Kidney tubule cell (primary cell): Measurements from ENCODE around the gene MVK.

Source experiments
- DNase-seq: peaks from one replicate; pipeline ENCODE4 v3.0.0-alpha.2; 2018; ENCODE audit warnings: low spot score

The MVK gene

DNA sequence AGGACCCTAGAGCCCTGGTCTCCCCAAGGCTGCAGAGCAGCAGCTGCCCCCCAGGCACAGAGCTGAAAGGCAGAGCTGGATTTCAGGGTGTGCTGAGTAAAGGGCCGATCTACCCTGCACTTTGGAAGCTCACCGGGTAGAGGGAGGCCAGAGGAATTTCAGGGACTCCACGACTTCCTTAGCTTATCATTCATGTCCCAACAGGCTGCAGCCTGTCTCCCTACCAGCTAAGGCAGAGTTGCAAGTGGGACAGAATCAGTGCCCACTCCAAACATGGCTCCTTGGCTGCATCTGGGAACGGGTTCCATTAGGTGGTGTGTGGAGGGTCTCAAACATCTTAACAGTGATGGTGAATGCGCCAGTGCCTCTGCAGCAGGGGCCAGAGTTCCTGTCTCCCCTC, 27.8 kb upstream of the MVK start:
- DNase-seq, result no peak

DNA sequence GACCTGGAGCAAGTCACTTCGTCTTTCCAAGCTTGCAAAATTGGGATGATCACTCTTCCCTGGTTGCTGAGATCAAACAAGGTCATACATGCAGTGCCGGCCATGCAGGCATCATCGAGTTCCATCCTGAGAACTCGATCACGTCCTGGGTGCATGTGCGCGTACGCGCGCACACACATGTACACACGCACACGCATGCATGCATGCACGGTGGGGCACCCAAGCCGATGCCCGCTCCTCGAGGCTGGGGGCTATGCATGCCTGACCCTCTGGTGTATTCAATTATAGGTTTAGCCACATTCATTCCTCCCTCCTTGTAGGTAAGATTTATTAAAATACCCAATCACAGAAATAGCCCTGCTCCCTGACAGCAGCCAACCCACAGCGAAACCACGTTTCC, 26.3 kb upstream of the MVK start:
- DNase-seq, result no peak

DNA sequence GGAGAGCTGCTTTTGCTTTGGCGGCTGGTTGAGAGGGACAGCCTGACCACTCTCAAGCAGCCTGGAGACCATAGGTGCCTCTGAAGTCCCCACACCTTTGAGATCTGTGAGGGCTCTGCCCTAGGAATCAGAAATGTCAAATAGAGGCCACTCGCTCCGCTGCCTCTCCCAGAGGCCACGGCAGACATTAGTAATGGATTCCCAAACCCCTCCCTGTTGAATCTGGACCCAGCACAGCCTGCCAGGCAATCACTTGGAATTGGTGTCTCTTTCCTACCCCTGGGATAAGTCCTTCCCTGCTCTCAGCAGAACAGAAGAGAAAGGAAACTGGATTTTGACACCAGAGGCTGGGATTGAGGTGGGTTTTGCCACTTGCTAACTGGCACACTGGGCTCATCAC, 25.3 kb upstream of the MVK start:
- DNase-seq, result no peak

DNA sequence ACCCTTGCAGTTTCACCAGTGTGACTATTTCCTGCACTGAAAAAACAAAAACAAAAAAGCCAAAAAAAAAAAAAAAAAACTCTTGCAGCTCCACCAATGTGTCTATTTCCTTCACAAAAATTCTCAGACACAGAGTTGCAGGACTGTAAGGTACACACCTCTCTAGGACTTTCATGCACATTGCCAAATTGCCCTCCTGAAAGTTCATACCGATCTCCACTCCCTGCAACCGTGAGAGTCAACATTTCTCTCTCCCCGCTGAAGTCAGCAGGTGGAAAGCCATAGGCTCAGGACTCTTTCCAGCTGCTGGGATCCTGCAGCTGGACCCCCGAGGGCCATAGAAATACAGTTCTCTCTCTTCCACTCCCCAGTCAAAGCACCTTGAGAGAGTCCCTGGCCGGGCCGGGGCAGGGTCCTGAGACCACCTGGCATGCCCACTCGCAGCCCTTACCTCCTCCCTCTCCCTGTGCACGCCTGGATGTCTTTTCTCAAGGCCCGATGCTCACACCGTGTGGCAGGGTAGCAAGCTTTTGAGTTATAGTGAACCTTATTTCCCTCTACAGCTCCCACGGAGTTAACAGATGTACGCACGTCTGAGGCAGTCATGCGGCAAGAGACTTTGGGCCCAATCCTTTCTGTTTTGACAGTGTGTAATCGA, 23.9 kb upstream of the MVK start:
- DNase-seq, result no peak

DNA sequence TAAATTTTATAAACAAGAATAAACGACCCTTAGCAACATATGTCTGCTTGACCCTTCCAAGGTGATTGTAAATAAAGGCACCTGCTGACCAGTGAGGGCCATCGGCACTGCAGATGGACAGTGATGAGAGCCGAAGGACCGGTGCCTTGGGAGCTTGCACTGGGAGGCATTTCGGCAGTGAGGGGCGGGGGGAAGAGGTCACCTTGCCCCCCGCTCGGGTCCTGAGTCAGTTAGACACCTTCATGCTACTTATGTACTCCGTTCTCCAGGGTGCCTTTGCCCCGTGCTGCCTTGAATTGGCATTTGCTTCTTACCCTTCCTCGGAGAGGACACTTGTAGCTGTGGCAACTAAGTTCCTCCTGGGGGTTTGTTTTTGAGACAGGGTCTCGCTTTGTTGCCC, 23.3 kb upstream of the MVK start:
- DNase-seq, result no peak

DNA sequence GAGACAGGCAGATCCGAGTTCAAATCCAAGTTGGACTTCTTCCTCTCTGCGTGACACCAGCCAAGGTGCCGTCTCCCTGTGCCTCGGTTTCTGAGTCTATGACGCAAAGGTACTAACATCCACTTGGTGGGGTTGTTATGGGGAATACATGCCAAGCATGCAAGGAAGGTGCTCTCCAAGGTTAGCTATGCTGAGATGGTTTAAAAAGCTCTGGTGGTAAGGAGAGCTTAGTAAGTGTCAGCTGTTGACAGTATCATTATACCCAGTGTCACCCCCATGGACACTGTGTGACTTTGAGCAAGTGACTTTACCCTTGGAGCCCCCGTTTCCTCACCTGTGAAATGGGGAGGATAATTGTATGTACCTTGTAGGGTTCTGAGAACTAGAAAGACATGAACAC, 22.5 kb upstream of the MVK start:
- no peak for DNase-seq

DNA sequence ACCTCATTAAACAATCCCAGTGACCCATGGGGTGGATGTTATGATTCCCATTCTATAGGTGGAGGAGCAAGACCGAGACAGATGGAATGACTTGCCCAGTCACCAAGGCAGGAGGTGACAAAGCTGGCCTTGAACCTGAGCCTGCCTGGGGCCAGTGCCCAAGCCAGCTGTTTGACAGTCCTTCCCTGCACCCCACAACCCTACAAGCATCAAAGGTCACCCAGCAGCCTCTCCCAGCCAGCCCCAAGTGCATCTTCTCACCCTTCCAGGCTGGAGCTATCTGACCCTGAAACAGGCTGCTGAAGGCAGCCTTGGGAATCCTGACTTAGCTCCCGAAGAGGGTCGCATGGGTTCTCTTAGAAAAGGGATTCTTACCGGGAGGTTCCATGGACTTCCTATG, 20.6 kb upstream of the MVK start:
- DNase-seq, result no peak

DNA sequence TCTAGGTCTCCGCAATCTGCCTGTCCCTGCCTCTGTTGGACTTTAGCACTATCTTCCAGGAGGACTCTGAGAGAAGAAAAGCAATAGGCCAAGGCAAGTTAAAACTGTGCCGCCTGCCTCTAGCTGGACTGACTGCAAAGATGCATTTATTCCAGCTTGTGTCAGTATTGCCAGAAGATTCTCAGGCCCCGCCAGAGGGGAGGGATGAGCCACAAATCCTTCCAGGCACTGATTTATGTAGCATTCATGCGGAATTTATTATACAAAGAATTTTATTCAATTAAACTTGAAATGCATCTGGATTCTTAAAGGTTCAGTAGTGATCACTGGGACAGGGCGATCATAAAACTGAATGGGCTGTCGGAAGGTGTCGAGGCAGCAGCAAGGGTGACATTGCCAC, 20.1 kb upstream of the MVK start:
- DNase-seq, result no peak

DNA sequence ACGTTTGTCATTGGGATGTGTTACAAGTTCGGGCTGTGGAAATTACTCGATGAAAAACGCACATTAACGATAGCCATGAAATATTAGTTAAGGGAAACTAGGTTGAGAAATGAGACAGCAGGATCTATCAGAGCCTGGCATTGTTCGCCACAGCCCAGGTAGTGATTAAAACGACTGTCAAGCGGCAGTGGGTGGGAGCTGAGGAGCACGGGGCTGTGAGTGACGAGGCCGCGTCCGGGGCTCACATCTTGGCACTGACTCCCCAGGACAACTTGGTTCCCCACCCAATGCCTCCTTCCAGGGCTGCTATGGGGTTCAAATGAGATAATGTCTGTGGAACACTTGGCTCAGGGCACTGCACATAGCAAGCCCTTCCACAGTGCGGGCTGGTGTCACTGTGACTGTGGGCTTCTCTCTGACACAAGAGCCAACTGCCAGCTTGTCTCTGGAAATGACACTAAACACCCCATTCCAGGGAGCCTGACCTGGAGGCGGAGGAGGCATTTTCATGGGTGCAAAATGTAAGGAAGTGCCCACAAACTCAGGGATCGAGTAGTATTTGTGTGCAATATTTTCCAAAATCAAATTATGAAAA, 19.6 kb upstream of the MVK start:
- no peak for DNase-seq

DNA sequence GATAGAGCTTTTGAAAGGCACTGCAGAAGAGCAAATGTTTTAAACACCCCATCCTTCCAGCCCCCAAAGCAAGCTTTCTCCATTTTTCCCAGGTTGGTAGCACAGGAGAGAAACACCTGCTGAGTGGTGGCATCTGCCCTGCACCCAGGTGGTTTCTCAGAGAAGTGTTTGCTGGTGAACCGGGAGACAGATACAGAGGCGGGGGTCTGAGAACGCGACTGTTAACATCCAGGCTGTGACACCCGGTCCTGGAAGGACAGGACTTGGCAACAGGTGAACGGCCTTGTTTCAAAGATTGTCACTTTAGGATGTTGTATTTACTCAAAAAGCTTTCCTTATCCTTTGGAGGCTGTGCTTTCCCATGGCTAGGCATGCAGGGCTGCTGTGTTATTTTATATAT, 18.8 kb upstream of the MVK start:
- no peak for DNase-seq

DNA sequence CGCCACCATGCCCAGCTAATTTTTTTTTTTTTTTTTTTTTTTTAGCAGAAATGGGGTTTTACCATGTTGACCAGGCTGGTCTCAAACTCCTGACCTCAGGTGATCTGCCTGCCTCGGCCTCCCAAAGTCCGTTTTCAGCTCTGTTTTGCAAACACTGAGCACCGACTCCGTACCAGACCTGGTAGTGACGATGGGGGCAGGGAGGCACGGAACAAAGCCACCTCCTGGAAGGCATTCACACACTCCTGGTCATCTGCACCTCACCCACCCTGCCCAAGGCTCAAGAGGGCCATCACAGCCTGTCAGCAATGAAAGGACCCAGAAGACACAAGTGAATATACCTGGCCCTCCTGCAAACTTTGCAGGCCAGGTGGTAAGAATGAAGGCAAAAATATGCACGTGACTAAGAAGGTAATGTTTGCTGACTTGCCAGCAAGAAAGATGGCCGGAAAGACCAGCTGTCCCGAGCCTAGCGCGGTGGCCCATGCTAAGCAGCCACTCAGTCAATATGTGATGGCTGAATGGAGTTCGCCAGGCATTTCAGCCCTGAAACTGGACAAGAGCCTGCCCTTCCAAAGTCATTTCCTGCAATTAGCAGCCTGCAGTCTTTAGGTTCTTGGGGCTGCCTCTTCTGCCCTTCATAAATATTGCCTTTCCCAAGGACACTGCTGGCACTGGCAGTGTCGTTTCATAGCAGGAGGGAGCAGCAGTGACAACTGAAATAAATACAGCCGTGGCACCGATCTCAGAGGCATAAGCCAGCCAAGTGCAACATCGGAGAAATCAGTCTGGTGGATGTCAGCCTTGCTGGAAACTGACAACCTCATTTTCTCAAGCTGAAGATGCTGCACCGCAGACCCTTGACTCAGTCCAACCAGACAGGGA, 17.9 kb upstream of the MVK start:
- no peak for DNase-seq

DNA sequence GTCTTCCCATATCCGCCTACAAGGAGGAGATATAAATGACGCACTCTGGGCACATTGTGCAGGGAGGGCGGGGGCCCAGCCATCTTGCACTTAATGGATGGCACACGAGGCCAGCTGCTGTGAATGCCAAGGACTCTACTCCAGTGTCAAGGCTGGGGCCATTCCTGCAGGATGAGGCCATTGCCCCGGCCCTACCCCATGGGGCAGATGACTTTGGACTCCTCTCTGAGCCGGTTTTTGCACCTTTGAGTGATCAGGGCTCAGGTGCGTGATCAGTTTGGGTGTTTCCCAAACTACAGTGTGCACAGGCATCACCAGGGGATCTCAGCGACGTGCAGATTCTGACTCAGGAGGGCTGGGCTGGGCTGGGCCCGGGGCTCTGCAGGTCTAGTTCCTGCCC, 16.4 kb upstream of the MVK start:
- DNase-seq, result no peak

DNA sequence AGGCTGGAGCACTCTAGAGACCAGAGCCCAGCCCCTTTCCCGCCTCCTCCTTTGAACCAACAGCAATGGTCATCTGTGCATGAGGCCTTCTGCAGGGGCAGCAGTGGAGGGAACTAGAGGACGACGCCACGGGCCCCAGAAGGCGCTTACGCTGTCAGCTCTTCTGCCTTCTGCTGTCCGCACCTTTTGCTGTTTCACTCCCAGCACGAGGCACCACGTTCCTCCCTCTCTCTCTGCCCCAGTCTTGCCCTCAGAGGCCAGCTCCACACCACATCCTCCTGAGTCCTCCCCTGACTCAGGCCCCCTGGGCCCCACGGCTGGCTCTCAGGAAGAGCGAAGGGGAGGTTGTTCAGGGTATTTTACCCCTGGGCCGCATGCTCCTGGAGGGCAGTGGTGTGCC, 15.8 kb upstream of the MVK start:
- DNase-seq, result no peak

DNA sequence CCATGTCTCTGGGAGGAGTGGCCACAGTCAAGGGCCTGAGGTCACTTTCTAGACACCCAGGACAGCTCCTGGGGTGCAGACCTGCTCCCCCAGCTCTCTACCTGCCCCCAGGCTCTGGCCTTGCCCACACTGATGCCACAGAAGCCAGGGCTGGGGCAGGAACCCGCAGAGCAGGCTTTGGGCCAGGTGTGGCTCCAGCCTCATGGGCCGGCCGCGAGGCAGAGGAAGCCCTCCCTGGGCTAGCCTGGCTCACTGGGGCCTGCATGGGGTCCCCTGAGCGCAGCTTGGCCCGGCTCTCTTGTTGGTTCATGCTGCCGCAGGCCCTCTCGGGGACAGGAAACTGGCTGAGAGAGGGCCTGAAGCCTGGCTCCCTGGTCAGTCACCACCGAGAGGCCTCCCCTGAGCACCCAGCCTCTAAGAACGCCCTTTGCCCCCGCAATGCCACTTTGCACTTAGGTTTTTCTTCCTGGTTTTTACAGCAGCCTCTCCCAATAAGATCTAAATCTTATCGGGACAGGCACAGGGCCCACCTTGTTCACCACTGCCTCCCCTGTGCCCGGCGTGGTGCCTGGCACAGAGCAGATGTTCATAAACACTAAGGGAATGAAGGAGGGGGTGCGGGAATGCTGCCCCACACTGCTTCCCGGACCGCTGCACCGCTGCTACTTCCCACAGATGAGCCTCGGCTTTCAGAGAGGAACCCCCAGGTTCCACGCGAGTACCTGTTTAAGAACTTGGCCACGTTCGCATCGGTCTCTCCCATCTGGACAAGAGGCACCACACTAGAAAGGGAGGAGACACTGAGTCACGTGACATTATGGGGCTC, 15.0 kb upstream of the MVK start:
- DNase-seq, result no peak

DNA sequence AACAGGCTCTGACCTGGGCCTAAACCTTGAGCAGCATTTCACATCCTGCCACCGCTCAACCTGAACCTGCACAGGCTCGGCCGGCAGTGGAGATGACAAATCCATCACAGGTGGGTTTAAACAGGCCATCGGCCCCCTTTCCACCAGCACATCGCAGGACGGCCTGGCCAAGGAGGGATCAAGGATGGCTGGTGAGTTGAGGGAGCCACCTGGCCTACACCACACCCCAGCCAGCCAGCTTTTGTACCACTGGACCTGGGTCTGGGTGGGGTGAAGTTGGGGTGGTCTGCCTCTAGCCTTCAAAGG, 14.4 kb upstream of the MVK start:
- no peak for DNase-seq

DNA sequence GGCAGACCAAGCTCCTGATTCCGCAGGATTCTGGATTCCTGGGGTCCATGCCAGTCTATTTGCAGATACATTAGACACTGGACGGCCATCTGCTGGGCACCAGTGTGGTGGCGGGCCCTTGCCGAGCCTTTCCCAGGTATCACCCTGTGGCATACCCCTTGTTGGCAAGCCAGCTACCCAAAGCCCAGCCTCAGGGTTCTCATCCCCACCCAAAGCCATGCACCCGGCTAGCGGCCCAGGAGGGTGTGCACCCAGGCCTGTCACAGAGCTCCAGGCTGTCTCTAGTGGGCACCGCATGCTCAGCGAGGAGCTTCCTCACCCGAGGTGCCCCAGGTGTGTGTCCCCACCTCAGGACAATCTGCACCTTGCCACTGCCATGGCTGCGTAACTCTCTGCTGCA, 14.0 kb upstream of the MVK start:
- no peak for DNase-seq

DNA sequence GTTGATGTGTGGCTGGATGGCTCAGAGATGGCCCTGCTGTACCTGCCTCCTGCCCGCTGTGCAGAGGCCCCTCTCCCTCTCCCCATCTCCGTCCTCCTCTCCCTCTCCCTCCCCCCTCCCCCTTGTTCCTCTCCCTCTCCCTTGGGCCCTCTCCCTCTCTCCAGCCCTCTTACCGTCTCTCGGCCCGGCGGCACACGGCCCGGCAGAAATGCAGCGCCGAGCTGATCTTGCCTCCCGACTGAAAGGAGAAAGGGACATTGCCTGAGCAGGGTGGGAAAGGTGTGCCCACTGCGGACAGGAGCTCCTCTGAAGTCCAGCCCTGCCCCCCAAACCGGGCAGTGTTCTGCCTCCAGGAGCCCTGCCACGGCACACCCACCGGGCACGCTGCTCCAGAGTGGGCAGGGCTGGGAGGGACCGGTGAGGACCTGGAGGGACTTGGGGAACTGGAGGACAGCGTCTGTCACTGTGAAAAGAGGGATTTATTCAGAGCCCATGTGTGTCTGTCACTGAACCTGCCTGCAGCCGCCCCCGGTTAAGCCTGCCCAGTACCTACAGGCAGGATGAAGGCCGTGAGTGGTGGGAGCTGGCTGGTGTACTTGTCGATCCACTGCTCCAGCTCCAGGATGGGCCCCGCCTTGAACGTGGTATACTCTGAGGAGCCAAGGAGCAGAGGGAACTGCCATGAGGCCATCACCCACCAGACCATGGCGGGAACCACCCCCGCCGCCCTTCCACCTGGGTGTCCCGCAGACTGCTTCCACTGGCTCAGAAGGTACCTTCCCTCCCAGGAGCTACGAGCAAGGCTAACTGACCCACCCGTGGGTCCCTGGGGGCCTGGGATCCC, 12.5 kb upstream of the MVK start:
- DNase-seq, result no peak

DNA sequence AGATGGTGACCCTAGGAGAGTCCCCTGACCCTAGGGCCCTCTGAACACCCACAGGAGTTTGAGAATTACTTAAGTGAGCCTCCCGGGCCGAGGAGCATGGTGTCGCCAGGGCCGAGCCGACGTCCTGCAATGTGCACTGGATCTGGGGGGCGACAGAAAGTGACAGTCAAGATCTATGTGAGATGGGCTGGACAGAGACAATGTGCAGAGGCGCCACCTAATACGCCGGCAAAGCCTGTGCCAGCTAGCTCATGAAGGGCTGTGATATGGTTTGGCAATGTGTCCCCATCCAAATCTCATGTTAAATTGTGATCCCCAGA, 11.9 kb upstream of the MVK start:
- DNase-seq, result no peak

DNA sequence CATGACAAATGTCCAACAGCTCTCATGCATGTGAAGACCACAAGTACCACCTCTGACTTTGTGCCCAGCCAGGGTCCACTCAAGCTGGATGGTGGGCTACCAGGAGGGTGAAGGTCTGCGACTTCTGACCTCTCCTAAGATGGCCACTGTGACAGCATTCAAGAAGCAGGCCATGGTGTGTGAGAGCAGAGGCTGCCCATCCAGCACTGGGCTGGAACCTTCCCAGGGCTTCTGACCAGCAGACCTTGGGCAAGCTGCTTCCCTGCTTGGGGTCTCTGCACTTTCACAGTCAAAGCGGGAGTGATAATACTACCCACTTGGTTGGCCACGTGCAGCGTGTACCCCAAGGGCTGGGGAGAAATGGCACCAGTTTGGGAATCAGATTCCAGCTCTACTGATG, 10.7 kb upstream of the MVK start:
- DNase-seq, result no peak

DNA sequence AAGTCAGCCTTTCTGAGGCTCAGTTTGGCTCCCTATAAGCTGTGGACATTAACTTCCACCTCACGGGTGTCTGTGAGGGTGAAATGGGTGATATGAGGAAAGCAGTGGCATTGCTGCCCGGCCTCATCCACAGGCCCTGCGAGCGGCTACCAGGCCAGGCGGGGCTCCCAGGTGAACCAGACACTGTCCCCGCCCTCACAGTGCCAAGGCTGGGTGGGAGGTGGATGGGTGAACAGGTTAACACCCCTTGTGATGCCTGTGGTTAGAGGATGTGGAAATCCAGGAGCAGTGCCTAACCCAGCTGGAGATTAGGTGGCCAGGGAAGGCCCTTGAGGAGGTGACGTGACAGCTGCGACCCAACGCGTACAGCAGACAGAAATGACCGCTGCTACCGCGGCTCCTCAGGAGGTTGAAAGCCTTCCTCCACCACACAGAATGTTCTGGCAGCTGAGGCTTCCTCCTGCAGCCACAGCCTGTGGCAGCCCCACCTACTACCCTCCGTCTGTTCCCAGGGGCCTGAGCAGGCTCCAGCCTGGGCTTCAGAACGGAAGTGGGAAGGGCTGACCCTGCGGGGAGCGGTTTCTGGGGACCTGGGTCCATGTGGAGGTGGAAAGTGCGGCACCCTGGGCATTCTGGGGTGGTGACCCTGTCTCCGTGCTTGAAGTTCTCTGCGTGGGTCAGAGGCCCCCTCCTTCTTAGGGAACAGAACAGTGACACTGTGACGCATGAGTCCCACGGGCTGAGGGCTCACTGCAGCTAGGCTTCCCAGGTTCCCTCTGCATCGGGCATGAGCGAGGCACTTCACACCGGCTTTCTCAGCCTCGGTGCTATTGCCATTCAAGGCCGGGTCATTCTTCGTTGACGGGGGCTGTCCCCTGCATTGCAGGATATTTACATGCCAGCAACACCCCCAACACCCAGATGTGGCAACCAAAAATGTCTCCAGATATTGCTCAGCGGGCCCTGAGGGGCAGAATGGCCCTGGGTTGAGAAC, 10.0 kb upstream of the MVK start:
- DNase-seq, result no peak

DNA sequence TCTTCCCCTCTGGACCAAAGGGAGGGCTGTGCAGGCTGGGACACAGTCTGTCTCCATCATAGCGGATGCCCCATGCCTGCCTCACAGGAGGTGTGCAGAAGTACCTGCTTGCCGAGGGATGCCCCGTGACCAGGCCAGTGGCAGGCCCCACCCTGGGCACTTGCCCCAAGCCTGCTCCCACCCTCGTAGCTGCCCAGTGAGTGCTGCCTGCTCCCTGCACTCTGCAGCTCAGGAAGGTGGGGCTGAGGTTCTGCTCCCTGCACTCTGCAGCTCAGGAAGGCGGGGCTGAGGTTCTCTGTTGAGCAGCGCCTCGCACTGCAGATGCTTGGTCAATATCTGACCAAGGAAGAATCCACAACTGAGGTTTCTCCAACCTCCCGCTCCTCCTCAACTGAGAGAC, 7.2 kb upstream of the MVK start:
- DNase-seq, result no peak
